ENCODE measurements around the gene EVC. TPM values are rescaled to one million over a fixed set of nuclear protein-coding genes. Genes with fewer than 3 reads are reported as not detected.

EVC gene
- total and polyA plus RNA-seq, 4 donors = 2.9 to 40.8 (median 13.6) TPM

GRCh38 chr4:5863461-5864113 lies 152.6 kb downstream of the EVC start:
- H3K36me3 ChIP-seq (ENCODE audit: control insufficient read depth in 4 of 4, insufficient read depth in 4 of 4, low read length in 4 of 4) = no peaks in the 10 kb centered on the region
- no peak for TF ChIP-seq CTCF (IDR thresholded peaks at IDR 0.05; ENCODE audit: control extremely low read depth, extremely low read depth)
- H3K27me3 ChIP-seq (ENCODE audit: control insufficient read depth in 3 of 3, insufficient read depth in 3 of 3, low read length in 2 of 3) = no peaks in the 10 kb centered on the region
- H3K27ac ChIP-seq (ENCODE audit: low read depth in 1 of 2, low read length in 1 of 2) = no peak overlapping the region
- ATAC-seq (ENCODE audit: insufficient read depth, low FRiP score) = no peak
- WGBS, 2 donors = 50 to 52% methylated on average over 15 of the region's 15 CpGs
- H3K4me1 ChIP-seq (ENCODE audit: control insufficient read depth in 5 of 5, insufficient read depth in 5 of 5, low read length in 5 of 5) = peaks cover 0 to 3% (median 0%) of the 10 kb centered on the region in 5 donors
- peak in 1 of 3 donors; percentile 25 for DNase-seq
- H3K4me3 ChIP-seq = no peak overlapping the region
- peaks cover 0 to 3% (median 1%) of the 10 kb centered on the region in 4 donors for H3K9me3 ChIP-seq (ENCODE audit: control insufficient read depth in 4 of 4, insufficient read depth in 3 of 4, low read length in 3 of 4)
- H3K9ac ChIP-seq (ENCODE audit: insufficient read depth in 1 of 2, low read length in 2 of 2) = no peak overlapping the region

Other genes with a start within 250 kb of the EVC start
- 10 to 100 TPM in 1 of 2 donors, 1 to 10 TPM in 1; 3.9 to 11.9 TPM for gene EVC2, start 2.6 kb upstream of the EVC start, total RNA-seq
- 1 to 10 TPM; 1.5 to 2.2 TPM for gene EVC2, start 2.6 kb upstream of the EVC start, polyA plus RNA-seq
- 10 to 100 TPM in 1 of 2 donors, 1 to 10 TPM in 1; 2.1 to 24.4 TPM for gene CRMP1, start 181.9 kb downstream of the EVC start, total RNA-seq
- 1 to 10 TPM; 2.5 to 6.6 TPM for gene CRMP1, start 181.9 kb downstream of the EVC start, polyA plus RNA-seq

Data from lung (tissue), 12 donors.